Measurements from ENCODE around the gene ANKS4B. TPM values are rescaled to one million over a fixed set of nuclear protein-coding genes. Genes with fewer than 3 reads are reported as not detected.
"Not testable (repeated sequence)": the region's sequence is repeated elsewhere in the genome, so short reads cannot be mapped to it uniquely, and the experiment has no call there.

Gene ANKS4B
- polyA plus RNA-seq, 4 donors: 15.9 to 54.7 (median 32.9) TPM

- H3K4me1 ChIP-seq (ENCODE audit: control insufficient read depth in 3 of 3, insufficient read depth in 2 of 3, low read depth in 1 of 3, low read length in 2 of 3): peaks cover 0 to 3% (median 0%) of the 10 kb centered on the region in 3 donors
- DNase-seq (no peak), FAIRE-seq (no peak)
- no peaks in the 10 kb centered on the region for H3K36me3 ChIP-seq (ENCODE audit: control insufficient read depth in 3 of 3, insufficient read depth in 2 of 3, low read depth in 1 of 3, low read length in 3 of 3)
- H3K27me3 ChIP-seq (ENCODE audit: control insufficient read depth in 3 of 3, insufficient read depth in 3 of 3, low read length in 3 of 3): peaks cover 0 to 6% (median 4%) of the 10 kb centered on the region in 3 donors
- peaks cover 0 to 5% of the 10 kb centered on the region in 2 donors for H3K9me3 ChIP-seq (ENCODE audit: control insufficient read depth in 2 of 2, insufficient read depth in 1 of 2, low read depth in 1 of 2, low read length in 1 of 2)
- 61 to 68% (median 66%) methylated on average over 2 of the region's 2 CpGs for WGBS, 3 donors
- no peak overlapping the region for H3K4me3 ChIP-seq (ENCODE audit: low read depth in 1 of 3, low read length in 3 of 3)
- H3K27ac ChIP-seq (ENCODE audit: low read depth in 1 of 3, low read length in 2 of 3): no peak overlapping the region
Measured at GRCh38 chr16:21279501-21279900, 46.0 kb downstream of the ANKS4B start.

- FAIRE-seq (no peak), DNase-seq (no peak)
- no peaks in the 10 kb centered on the region for H3K36me3 ChIP-seq (ENCODE audit: control insufficient read depth in 3 of 3, insufficient read depth in 2 of 3, low read depth in 1 of 3, low read length in 3 of 3)
- no peak overlapping the region for H3K27ac ChIP-seq (ENCODE audit: low read depth in 1 of 3, low read length in 2 of 3)
- no peak overlapping the region for H3K4me3 ChIP-seq (ENCODE audit: low read depth in 1 of 3, low read length in 3 of 3)
- WGBS, 3 donors: 80 to 84% (median 80%) methylated on average over 7 of the region's 7 CpGs
- peaks cover 0 to 6% (median 4%) of the 10 kb centered on the region in 3 donors for H3K27me3 ChIP-seq (ENCODE audit: control insufficient read depth in 3 of 3, insufficient read depth in 3 of 3, low read length in 3 of 3)
- H3K4me1 ChIP-seq (ENCODE audit: control insufficient read depth in 3 of 3, insufficient read depth in 2 of 3, low read depth in 1 of 3, low read length in 2 of 3): peaks cover 0 to 3% (median 0%) of the 10 kb centered on the region in 3 donors
- peaks cover 0 to 5% of the 10 kb centered on the region in 2 donors for H3K9me3 ChIP-seq (ENCODE audit: control insufficient read depth in 2 of 2, insufficient read depth in 1 of 2, low read depth in 1 of 2, low read length in 1 of 2)
Measured at GRCh38 chr16:21281698-21282389, 48.3 kb downstream of the ANKS4B start.

- Histone ChIP-seq H3K9me3 (ENCODE audit: control insufficient read depth in 2 of 2, insufficient read depth in 1 of 2, low read depth in 1 of 2, low read length in 1 of 2) (peaks cover 0 to 5% of the 10 kb centered on the region in 2 donors), H3K27ac (ENCODE audit: low read depth in 1 of 3, low read length in 2 of 3) (no peak overlapping the region), H3K36me3 (ENCODE audit: control insufficient read depth in 3 of 3, insufficient read depth in 2 of 3, low read depth in 1 of 3, low read length in 3 of 3) (no peaks in the 10 kb centered on the region), H3K27me3 (ENCODE audit: control insufficient read depth in 3 of 3, insufficient read depth in 3 of 3, low read length in 3 of 3) (peaks cover 0 to 4% (median 3%) of the 10 kb centered on the region in 3 donors), H3K4me1 (ENCODE audit: control insufficient read depth in 3 of 3, insufficient read depth in 2 of 3, low read depth in 1 of 3, low read length in 2 of 3) (peaks cover 0 to under 1% (median 0%) of the 10 kb centered on the region in 3 donors), H3K4me3 (ENCODE audit: low read depth in 1 of 3, low read length in 3 of 3) (peak overlapping the region in 2 of 3 donors; percentile 32 to 35)
- no peak for FAIRE-seq
- 3 to 7% (median 4%) methylated on average over 44 to 67 of the region's 67 CpGs for WGBS, 3 donors
- DNase-seq: peak; percentile 35 to 72
Measured at GRCh38 chr16:21283521-21284289, 50.2 kb downstream of the ANKS4B start.

GRCh38 chr16:21284414-21284813, 50.9 kb downstream of the ANKS4B start:
- DNase-seq: no peak
- no peaks in the 10 kb centered on the region for H3K4me1 ChIP-seq (ENCODE audit: control insufficient read depth in 3 of 3, insufficient read depth in 2 of 3, low read depth in 1 of 3, low read length in 2 of 3)
- 81 to 86% (median 83%) methylated on average over 4 of the region's 4 CpGs for WGBS, 3 donors
- peaks cover 0 to 4% (median 3%) of the 10 kb centered on the region in 3 donors for H3K27me3 ChIP-seq (ENCODE audit: control insufficient read depth in 3 of 3, insufficient read depth in 3 of 3, low read length in 3 of 3)
- no peak overlapping the region for H3K27ac ChIP-seq (ENCODE audit: low read depth in 1 of 3, low read length in 2 of 3)
- peaks cover 0 to 5% of the 10 kb centered on the region in 2 donors for H3K9me3 ChIP-seq (ENCODE audit: control insufficient read depth in 2 of 2, insufficient read depth in 1 of 2, low read depth in 1 of 2, low read length in 1 of 2)
- no peaks in the 10 kb centered on the region for H3K36me3 ChIP-seq (ENCODE audit: control insufficient read depth in 3 of 3, insufficient read depth in 2 of 3, low read depth in 1 of 3, low read length in 3 of 3)
- FAIRE-seq: no peak
- H3K4me3 ChIP-seq (ENCODE audit: low read depth in 1 of 3, low read length in 3 of 3): peak overlapping the region in 1 of 3 donors; percentile 35

GRCh38 chr16:21285314-21285713, 51.8 kb downstream of the ANKS4B start:
- no peaks in the 10 kb centered on the region for H3K36me3 ChIP-seq (ENCODE audit: control insufficient read depth in 3 of 3, insufficient read depth in 2 of 3, low read depth in 1 of 3, low read length in 3 of 3)
- no peak for FAIRE-seq
- WGBS, 3 donors: 4 to 21% (median 10%) methylated on average over 1 of the region's 1 CpG

GRCh38 chr16:21289789-21290188, 56.3 kb downstream of the ANKS4B start:
- not testable (repeated sequence) for DNase-seq; FAIRE-seq; H3K9me3 ChIP-seq (ENCODE audit: control insufficient read depth in 2 of 2, insufficient read depth in 1 of 2, low read depth in 1 of 2, low read length in 1 of 2); H3K4me1 ChIP-seq (ENCODE audit: control insufficient read depth in 3 of 3, insufficient read depth in 2 of 3, low read depth in 1 of 3, low read length in 2 of 3); H3K27ac ChIP-seq (ENCODE audit: low read depth in 1 of 3, low read length in 2 of 3); H3K27me3 ChIP-seq (ENCODE audit: control insufficient read depth in 3 of 3, insufficient read depth in 3 of 3, low read length in 3 of 3); H3K4me3 ChIP-seq (ENCODE audit: low read depth in 1 of 3, low read length in 3 of 3); H3K36me3 ChIP-seq (ENCODE audit: control insufficient read depth in 3 of 3, insufficient read depth in 2 of 3, low read depth in 1 of 3, low read length in 3 of 3)
- WGBS, 3 donors: 95 to 99% (median 97%) methylated on average over 3 of the region's 3 CpGs

More at GRCh38 chr16:21285314-21285713, 51.8 kb downstream of the ANKS4B start:
- Histone ChIP-seq H3K27ac (ENCODE audit: low read depth in 1 of 3, low read length in 2 of 3) (no peak overlapping the region), H3K4me3 (ENCODE audit: low read depth in 1 of 3, low read length in 3 of 3) (no peak overlapping the region), H3K4me1 (ENCODE audit: control insufficient read depth in 3 of 3, insufficient read depth in 2 of 3, low read depth in 1 of 3, low read length in 2 of 3) (no peaks in the 10 kb centered on the region), H3K27me3 (ENCODE audit: control insufficient read depth in 3 of 3, insufficient read depth in 3 of 3, low read length in 3 of 3) (peaks cover 2 to 10% (median 4%) of the 10 kb centered on the region in 3 donors), H3K9me3 (ENCODE audit: control insufficient read depth in 2 of 2, insufficient read depth in 1 of 2, low read depth in 1 of 2, low read length in 1 of 2) (peaks cover 2 to 10% of the 10 kb centered on the region in 2 donors)
- DNase-seq: no peak

GRCh38 chr16:21300309-21301167, 67.0 kb downstream of the ANKS4B start:
- WGBS, 3 donors: 0 to 1% (median 0%) methylated on average over 35 to 36 of the region's 36 CpGs
- H3K27ac ChIP-seq (ENCODE audit: low read depth in 1 of 3, low read length in 2 of 3): peak overlapping the region in 2 of 3 donors; percentile 78 to 83
- peak; percentile 61 for FAIRE-seq

More at GRCh38 chr16:21300309-21301167, 67.0 kb downstream of the ANKS4B start:
- Histone ChIP-seq H3K27me3 (ENCODE audit: control insufficient read depth in 3 of 3, insufficient read depth in 3 of 3, low read length in 3 of 3) (no peaks in the 10 kb centered on the region), H3K4me1 (ENCODE audit: control insufficient read depth in 3 of 3, insufficient read depth in 2 of 3, low read depth in 1 of 3, low read length in 2 of 3) (peaks cover 0 to 13% (median 2%) of the 10 kb centered on the region in 3 donors), H3K36me3 (ENCODE audit: control insufficient read depth in 3 of 3, insufficient read depth in 2 of 3, low read depth in 1 of 3, low read length in 3 of 3) (no peaks in the 10 kb centered on the region), H3K4me3 (ENCODE audit: low read depth in 1 of 3, low read length in 3 of 3) (peak overlapping the region in 2 of 3 donors; percentile 58 to 60), H3K9me3 (ENCODE audit: control insufficient read depth in 2 of 2, insufficient read depth in 1 of 2, low read depth in 1 of 2, low read length in 1 of 2) (no peaks in the 10 kb centered on the region)
- DNase-seq: peak; percentile 100

All from small intestine (tissue), 7 donors.